HEK293 (cell line): ENCODE measurements around the gene TMEFF1.

Experiments used
- CTCF ChIP-seq: fragments of 450-650 bp; formaldehyde crosslinking; IDR thresholded peaks from 2 replicates; pipeline ENCODE4 v1.5.1; 2016; ENCODE audit warnings: missing biosample characterization, missing genetic modification characterization
- EGR2 ChIP-seq: fragments of 450-650 bp; formaldehyde crosslinking; IDR thresholded peaks from 2 replicates; pipeline ENCODE4 v1.5.1; 2016; ENCODE audit warnings: low read depth, missing biosample characterization, missing genetic modification characterization
- PBX3 ChIP-seq: sonication (generic); formaldehyde crosslinking; IDR thresholded peaks from 2 replicates; pipeline ENCODE4 v1.8.1; 2022; ENCODE audit warnings: mild to moderate bottlenecking, moderate library complexity, missing genetic modification reagents
- TCF7L2 ChIP-seq: IDR thresholded peaks from 2 replicates; pipeline ENCODE4 v1.6.1; 2011; ENCODE audit warnings: low read depth, mild to moderate bottlenecking, inconsistent platforms, low read length, moderate library complexity, borderline replicate concordance
- ZNF112 ChIP-seq: fragments of 450-650 bp; formaldehyde crosslinking; IDR thresholded peaks from 2 replicates; pipeline ENCODE4 v1.5.0; 2017; ENCODE audit warnings: missing biosample characterization, missing genetic modification characterization
- ZNF558 ChIP-seq: fragments of 450-650 bp; formaldehyde crosslinking; IDR thresholded peaks from 2 replicates; pipeline ENCODE4 v1.5.1; 2016; ENCODE audit warnings: missing biosample characterization, missing genetic modification characterization

- TF ChIP-seq PBX3 (CRISPR knock-in tag) = no peak
- no peak for TF ChIP-seq TCF7L2
- no peak for TF ChIP-seq CTCF (tag by site-specific recombination)
- no peak for TF ChIP-seq ZNF558 (tag by site-specific recombination)
- TF ChIP-seq ZNF112 (tag by site-specific recombination) = no peak
- no peak for TF ChIP-seq EGR2
These were observed 15.4 kb upstream of the TMEFF1 start for GRCh38 chr9:100457517-100457916.
